ENCODE measurements around the gene PLA2G2D.

GRCh38 chr1:20102875-20103274 is 16.5 kb downstream of the PLA2G2D start:
- TF ChIP-seq POLR2AphosphoS5 (IDR thresholded peaks at IDR 0.05), result peak in 1 of 3 donors; percentile 27
- TF ChIP-seq CTCF (IDR thresholded peaks at IDR 0.05), result no peak
